GM23338 (cell line): Measurements from ENCODE around the gene RFC1. TPM values are rescaled to one million over a fixed set of nuclear protein-coding genes. Genes with fewer than 3 reads are reported as not detected.

Experiments used
- ATAC-seq: fragments of 200-7000 bp; cut with Tn5 transposase; 3 replicates; pipeline ENCODE4 v1.9.1; 2020
- DNase-seq: peaks from one replicate; pipeline ENCODE4 v3.0.0-alpha.2; 2015; ENCODE audit warnings: low spot score
- H2AFZ ChIP-seq: fragments of 200-600 bp; sonication (generic); 2 replicates; pipeline ENCODE4 v1.8.0; 2016; ENCODE audit warnings: antibody characterized with exemption, mild to moderate bottlenecking, moderate library complexity
- H3F3A ChIP-seq: fragments of 200-600 bp; sonication (generic); replicated peaks from 2 replicates; pipeline ENCODE4 v1.8.0; 2017; ENCODE audit warnings: antibody characterized with exemption, mixed run types, low read depth
- H3K27ac ChIP-seq: fragments of 200-600 bp; sonication (generic); 2 replicates; pipeline ENCODE4 v1.6.1; 2016; ENCODE audit warnings: low read depth
- H3K27me3 ChIP-seq: fragments of 200-600 bp; sonication (generic); 2 replicates; pipeline ENCODE4 v1.8.0; 2016; ENCODE audit warnings: mild to moderate bottlenecking, mixed run types, moderate library complexity; ENCODE audit not compliant: insufficient read depth
- H3K36me3 ChIP-seq: fragments of 200-600 bp; sonication (generic); 2 replicates; pipeline ENCODE4 v1.8.0; 2016; ENCODE audit warnings: mild to moderate bottlenecking; ENCODE audit not compliant: insufficient read depth
- H3K4me1 ChIP-seq: fragments of 200-600 bp; sonication (generic); 2 replicates; pipeline ENCODE4 v1.8.0; 2016; ENCODE audit warnings: mild to moderate bottlenecking, moderate library complexity; ENCODE audit not compliant: insufficient read depth
- H3K4me2 ChIP-seq: fragments of 200-600 bp; sonication (generic); 2 replicates; pipeline ENCODE4 v1.7.1; 2017; ENCODE audit warnings: mixed run types
- H3K4me3 ChIP-seq: fragments of 200-600 bp; sonication (generic); 2 replicates; pipeline ENCODE4 v1.6.1; 2016; ENCODE audit warnings: mixed run types
- H3K79me2 ChIP-seq: fragments of 200-600 bp; sonication (generic); replicated peaks from 2 replicates; pipeline ENCODE4 v1.8.0; 2017; ENCODE audit warnings: mild to moderate bottlenecking; ENCODE audit not compliant: insufficient read depth
- H3K9me2 ChIP-seq: fragments of 200-600 bp; sonication (generic); 2 replicates; pipeline ENCODE4 v1.8.0; 2017; ENCODE audit not compliant: insufficient read depth
- H4K20me1 ChIP-seq: fragments of 200-600 bp; sonication (generic); replicated peaks from 2 replicates; pipeline ENCODE4 v1.8.0; 2017; ENCODE audit warnings: mild to moderate bottlenecking; ENCODE audit not compliant: insufficient read depth
- H3K27ac Mint-ChIP-seq: 2 replicates; pipeline ENCODE4 v1.8.0; 2020; ENCODE audit warnings: inconsistent platforms, mild to moderate bottlenecking, moderate library complexity, mixed read lengths
- H3K27me3 Mint-ChIP-seq: 3 replicates; pipeline ENCODE4 v1.8.0; 2022; ENCODE audit warnings: low read depth, mild to moderate bottlenecking, moderate library complexity, mixed read lengths, inconsistent platforms; ENCODE audit not compliant: insufficient read depth, poor library complexity
- H3K36me3 Mint-ChIP-seq: 3 replicates; pipeline ENCODE4 v1.8.0; 2021; ENCODE audit warnings: low read depth, mild to moderate bottlenecking, inconsistent platforms, moderate library complexity, mixed read lengths
- H3K4me1 Mint-ChIP-seq: 3 replicates; pipeline ENCODE4 v1.8.0; 2020; ENCODE audit warnings: mild to moderate bottlenecking, inconsistent platforms, mixed read lengths
- H3K4me3 Mint-ChIP-seq: 3 replicates; pipeline ENCODE4 v1.8.0; 2021; ENCODE audit warnings: moderate library complexity, mild to moderate bottlenecking, inconsistent platforms, mixed read lengths
- H3K9me3 Mint-ChIP-seq: 3 replicates; pipeline ENCODE4 v1.8.0; 2020; ENCODE audit warnings: moderate library complexity, mild to moderate bottlenecking, inconsistent platforms, mixed read lengths
- EZH2phosphoT487 ChIP-seq: fragments of 200-600 bp; sonication (generic); IDR thresholded peaks from one replicate; pipeline ENCODE4 v1.8.1; 2018; ENCODE audit warnings: antibody characterized with exemption; ENCODE audit not compliant: unreplicated experiment
- POLR2AphosphoS5 ChIP-seq: IDR thresholded peaks from 2 replicates; pipeline ENCODE4 v1.6.1; 2016; ENCODE audit warnings: antibody characterized with exemption, low read depth
- REST ChIP-seq: IDR thresholded peaks from one replicate; pipeline ENCODE4 v1.6.1; 2018; ENCODE audit warnings: antibody characterized with exemption; ENCODE audit not compliant: unreplicated experiment
- STAT1 ChIP-seq: IDR thresholded peaks from one replicate; pipeline ENCODE4 v1.6.1; 2016; ENCODE audit warnings: antibody characterized with exemption; ENCODE audit not compliant: unreplicated experiment
- ZNF114 ChIP-seq: fragments of 250-450 bp; sonication (Bioruptor Pico); IDR thresholded peaks from 2 replicates; pipeline ENCODE4 v1.5.0; 2020; ENCODE audit warnings: mild to moderate bottlenecking, moderate library complexity
- ZNF331 ChIP-seq: fragments of 250-450 bp; sonication (Bioruptor Pico); IDR thresholded peaks from 2 replicates; pipeline ENCODE4 v1.5.0; 2020; ENCODE audit warnings: low read depth, mild to moderate bottlenecking, moderate library complexity
- ZNF462 ChIP-seq: fragments of 250-450 bp; sonication (Bioruptor Pico); IDR thresholded peaks from 2 replicates; pipeline ENCODE4 v1.5.0; 2020; ENCODE audit warnings: mild to moderate bottlenecking, moderate library complexity
- polyA plus RNA-seq: library from polyadenylated mRNA; unstranded; fragments of >200 nt; fragmentation: Nextera tagmentation; extraction: Ambion mirVana; gene quantifications from 2 replicates; pipeline ENCODE4 v1.2.1, GENCODE V29; 2016
- total RNA-seq: library from RNA; depleted of rRNA; stranded (reverse); fragments of >200 nt; shearing (Covaris generic); gene quantifications from 2 replicates; pipeline ENCODE4 v1.2.3, GENCODE V29; 2014
- TF ChIP-seq, protein P1 (sequence below): IDR thresholded peaks from 2 replicates; pipeline ENCODE4 v1.6.1; 2016; ENCODE audit warnings: antibody characterized with exemption
- TF ChIP-seq, protein P2 (sequence below), 2 experiments: fragments of 200-600 bp in 1 of 2; sonication (generic) in 1 of 2; conservative IDR thresholded peaks; 2 replicates each; pipeline versions ENCODE4 v1.5.1 to v1.6.1; 2016 to 2017; ENCODE audit warnings: antibody characterized with exemption in 2 of 2, low read depth in 2 of 2, mild to moderate bottlenecking in 2 of 2, moderate library complexity in 1 of 2

RFC1 gene
- total and polyA plus RNA-seq, 2 experiments from 2014 or later, result 75.8 to 228 TPM

DNA sequence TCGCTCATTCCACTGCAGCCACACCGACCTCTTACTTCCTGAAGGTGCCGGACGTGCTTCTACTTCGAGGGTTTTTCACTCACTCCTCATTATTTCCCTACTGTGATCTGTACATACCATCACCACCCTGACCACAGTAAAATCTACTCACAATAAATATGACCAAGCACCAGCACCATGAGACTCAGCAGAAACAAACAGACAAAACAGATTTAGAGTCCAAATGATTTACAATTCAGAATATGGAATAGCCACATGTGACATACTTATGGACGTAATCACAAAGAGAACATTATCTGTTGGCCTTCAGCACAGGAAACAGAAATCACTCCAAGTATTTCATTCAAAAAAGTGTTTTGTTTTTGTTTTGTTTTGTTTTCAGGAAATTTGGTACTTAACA lies 24.4 kb upstream of the RFC1 start (continued):
- TF ChIP-seq EZH2phosphoT487, result no peak
- TF ChIP-seq STAT1, result no peak
- TF ChIP-seq ZNF331 (CRISPR knock-in tag), result no peak
- TF ChIP-seq, protein P1, sequence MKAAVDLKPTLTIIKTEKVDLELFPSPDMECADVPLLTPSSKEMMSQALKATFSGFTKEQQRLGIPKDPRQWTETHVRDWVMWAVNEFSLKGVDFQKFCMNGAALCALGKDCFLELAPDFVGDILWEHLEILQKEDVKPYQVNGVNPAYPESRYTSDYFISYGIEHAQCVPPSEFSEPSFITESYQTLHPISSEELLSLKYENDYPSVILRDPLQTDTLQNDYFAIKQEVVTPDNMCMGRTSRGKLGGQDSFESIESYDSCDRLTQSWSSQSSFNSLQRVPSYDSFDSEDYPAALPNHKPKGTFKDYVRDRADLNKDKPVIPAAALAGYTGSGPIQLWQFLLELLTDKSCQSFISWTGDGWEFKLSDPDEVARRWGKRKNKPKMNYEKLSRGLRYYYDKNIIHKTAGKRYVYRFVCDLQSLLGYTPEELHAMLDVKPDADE, result no peak
- TF ChIP-seq, protein P2, sequence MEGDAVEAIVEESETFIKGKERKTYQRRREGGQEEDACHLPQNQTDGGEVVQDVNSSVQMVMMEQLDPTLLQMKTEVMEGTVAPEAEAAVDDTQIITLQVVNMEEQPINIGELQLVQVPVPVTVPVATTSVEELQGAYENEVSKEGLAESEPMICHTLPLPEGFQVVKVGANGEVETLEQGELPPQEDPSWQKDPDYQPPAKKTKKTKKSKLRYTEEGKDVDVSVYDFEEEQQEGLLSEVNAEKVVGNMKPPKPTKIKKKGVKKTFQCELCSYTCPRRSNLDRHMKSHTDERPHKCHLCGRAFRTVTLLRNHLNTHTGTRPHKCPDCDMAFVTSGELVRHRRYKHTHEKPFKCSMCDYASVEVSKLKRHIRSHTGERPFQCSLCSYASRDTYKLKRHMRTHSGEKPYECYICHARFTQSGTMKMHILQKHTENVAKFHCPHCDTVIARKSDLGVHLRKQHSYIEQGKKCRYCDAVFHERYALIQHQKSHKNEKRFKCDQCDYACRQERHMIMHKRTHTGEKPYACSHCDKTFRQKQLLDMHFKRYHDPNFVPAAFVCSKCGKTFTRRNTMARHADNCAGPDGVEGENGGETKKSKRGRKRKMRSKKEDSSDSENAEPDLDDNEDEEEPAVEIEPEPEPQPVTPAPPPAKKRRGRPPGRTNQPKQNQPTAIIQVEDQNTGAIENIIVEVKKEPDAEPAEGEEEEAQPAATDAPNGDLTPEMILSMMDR (conservative IDR thresholded peaks at IDR 0.05; ENCODE audit: low read depth in 2 of 2), result no peak

DNA sequence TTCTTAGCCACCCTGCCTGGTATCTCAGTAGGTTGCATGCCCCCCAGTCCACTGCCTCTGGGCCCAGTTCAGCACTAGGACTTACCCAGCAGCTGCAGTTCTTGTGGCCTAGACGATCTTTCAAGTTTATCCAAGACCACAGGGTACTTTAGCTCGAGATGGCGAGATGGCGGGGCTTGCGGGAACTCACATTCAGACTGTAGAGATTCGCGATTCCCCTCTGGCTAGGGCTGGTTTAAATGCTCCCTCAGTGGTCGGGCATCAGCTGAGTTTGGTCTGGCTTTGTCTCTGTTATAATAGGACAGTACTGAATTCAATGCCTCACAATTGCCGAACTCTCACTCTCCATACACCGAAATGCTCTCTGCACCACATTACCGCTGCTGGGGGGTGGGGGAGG lies 18.4 kb upstream of the RFC1 start:
- no peak overlapping the region for H3K27ac ChIP-seq
- ATAC-seq (peak; percentile 64), DNase-seq (peak; percentile 24)
- no peaks in the 10 kb centered on the region for H4K20me1 ChIP-seq
- H3K79me2 ChIP-seq, result no peaks in the 10 kb centered on the region
- no peak overlapping the region for H3K27ac Mint-ChIP-seq
- H3K4me1 ChIP-seq, result no peaks in the 10 kb centered on the region
- TF ChIP-seq REST, result no peak
- TF ChIP-seq ZNF462, result no peak
- no peak for TF ChIP-seq ZNF114 (CRISPR knock-in tag)
- TF ChIP-seq POLR2AphosphoS5, result no peak
- H3K9me2 ChIP-seq, result peaks cover 14% of the 10 kb centered on the region
- H3K27me3 Mint-ChIP-seq, result peaks cover 10% of the 10 kb centered on the region
- H3F3A ChIP-seq, result no peaks in the 10 kb centered on the region
- H3K4me3 Mint-ChIP-seq, result no peak overlapping the region
- H3K27me3 ChIP-seq, result no peaks in the 10 kb centered on the region
- no peaks in the 10 kb centered on the region for H3K36me3 ChIP-seq
- H2AFZ ChIP-seq, result peak overlapping the region; percentile 92
- H3K4me3 ChIP-seq, result no peak overlapping the region
- peak overlapping the region; percentile 26; the same call in 1 of the 2 replicates for H3K4me2 ChIP-seq
- no peaks in the 10 kb centered on the region; the same call in 2 of the 3 replicates for H3K9me3 Mint-ChIP-seq
- no peaks in the 10 kb centered on the region for H3K36me3 Mint-ChIP-seq
- peaks cover 5% of the 10 kb centered on the region for H3K4me1 Mint-ChIP-seq
